HG02642 (cell line): ENCODE measurements around the gene RBM19.

Experiments used
- ATAC-seq: cut with Tn5 transposase; IDR thresholded peaks from one replicate; pipeline ENCODE4 v1.9.1; 2021; ENCODE audit warnings: mild to moderate bottlenecking; ENCODE audit not compliant: unreplicated experiment, poor library complexity

The RBM19 gene

DNA sequence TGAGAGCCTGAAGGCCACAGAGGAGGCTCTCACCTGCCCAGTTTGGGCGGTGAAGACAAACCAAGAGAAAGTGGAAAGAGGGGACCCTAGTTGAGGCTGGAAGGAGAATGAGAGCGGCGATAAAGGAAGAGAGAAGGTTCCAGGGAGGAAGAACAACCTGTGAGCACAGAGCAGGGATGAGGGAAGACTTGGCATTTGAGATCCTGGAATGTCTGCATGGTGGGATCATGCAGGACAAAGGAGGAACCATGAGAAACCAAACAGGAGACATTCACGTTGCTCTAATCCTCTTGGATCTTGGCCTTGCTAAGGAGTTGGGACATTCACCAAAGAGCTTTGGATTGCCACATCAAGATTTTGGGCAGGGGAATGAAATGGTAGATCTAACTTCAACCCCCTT, 22.9 kb upstream of the RBM19 start:
- ATAC-seq: no peak

DNA sequence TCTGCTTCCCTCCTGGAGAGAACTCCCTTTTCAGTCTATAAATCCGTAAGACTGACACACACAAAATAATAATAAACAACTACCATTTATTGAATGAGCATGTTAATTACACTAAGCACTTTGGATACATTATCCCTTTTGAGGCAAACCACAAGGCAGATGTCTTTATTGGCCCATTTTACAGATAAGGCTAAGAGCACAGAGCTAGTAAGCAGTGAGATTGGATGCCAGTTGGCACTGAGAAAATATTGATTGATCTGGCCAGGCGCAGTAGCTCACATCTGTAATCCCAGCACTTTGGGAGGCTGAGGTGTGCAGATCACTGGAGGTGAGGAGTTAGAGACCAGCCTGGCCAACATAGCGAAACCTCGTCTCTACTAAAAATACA, 21.9 kb upstream of the RBM19 start:
- no peak for ATAC-seq

DNA sequence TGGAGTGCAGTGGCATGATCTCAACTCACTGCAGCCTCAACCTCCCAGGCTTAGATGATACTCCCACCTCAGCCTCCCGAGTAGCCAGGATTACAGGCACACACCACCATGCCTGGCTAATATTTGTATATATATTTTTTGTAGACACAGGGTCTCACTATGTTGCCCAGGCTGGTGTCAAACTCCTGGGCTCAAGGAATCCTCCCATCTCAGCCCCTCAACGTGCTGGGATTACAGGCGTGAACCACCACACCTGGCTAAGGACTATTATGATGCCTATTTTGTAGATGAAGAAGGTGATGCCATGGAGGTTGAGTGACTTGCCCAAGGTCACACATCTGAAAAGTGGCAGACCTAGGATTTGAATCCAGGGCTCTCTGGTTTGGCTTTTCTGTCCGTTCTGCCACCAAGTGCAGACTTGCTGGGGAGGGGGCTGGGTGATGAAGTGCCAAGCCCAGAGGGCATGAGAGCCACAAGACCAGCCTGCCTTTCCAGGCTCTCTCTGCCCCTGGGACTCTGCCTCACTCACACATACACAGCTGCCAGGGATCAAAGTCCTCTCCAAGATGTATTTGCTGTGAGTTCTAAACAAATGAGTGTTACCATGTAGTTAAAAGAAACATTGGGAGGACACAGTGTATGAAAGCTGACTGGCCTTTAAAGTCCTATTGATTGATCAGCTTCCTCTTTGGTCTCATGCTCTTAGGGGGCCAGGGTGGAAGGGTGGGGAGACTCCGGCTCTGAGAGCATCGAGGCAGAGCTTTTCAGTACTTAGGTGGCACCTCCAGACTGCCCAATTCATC, 21.3 kb upstream of the RBM19 start:
- ATAC-seq: no peak

DNA sequence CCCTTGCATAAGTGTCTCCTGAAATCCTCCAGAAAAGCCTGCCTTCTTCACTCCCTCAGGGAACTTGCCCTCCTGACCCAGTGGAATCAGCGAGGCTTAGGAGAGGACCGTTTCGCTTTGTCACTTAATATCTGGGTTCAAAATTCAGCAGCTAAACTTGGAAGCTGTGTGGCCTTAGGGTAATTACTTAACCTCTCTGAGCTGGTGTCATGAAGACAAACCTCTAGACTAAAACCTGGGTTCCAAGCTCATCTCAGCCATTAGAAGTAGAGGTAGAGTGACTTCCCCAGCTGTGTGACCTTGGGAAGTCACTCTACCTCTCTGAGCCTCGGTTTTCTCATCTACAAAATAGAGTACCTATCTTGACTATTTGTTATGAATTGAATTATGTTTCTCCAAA, 18.3 kb upstream of the RBM19 start:
- ATAC-seq: no peak

DNA sequence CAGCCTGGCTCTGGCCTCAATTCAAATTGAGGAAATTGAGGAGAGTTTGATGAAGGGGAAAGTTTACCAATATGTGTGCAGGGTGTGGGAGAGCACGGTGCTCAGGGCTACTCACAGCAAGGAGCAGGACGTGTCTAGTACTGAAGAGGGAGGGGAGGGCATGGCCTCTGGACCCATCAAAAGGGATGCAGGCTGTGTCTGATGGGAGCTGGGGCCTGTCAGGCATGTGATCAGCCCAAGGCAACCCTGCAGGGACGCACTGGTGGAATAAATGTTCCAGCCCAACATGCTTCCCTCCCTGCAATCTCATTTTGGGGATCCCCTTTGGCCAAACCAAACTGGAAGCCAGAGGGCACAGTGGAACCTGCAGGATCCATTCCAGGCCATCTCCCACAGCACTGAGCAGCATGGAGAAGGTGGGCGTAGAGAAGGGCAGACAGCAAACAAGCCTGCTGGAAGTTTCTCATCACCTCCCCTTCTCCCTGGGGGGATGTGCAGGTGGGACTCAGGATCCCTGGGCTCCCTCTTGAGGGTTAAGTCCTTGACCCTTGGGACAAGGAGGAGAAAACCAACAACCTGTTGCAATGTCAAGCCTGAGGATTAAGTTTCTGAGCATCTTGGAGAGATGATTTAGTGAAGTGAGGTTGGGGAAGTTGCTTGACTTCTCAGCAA, 17.8 kb upstream of the RBM19 start:
- ATAC-seq: no peak

DNA sequence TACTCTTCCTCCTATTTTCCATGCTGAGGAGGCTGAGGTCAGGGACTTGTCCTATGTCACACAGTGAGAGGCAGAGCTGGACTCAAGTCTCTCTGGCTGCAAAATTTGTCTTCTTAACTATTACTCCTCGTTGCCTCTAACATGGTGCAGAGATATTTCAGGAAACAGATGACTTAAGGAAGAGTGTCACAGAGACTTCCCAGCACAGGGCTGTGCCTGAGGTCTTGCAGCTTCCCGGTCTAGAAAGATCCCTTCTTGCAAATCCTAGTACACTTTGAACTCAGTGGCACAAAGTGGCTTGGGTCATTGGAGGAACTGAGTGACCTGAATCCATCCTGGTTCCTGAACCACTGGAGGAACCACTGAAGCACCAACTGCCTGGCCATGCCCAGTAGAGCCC, 17.1 kb upstream of the RBM19 start:
- no peak for ATAC-seq

DNA sequence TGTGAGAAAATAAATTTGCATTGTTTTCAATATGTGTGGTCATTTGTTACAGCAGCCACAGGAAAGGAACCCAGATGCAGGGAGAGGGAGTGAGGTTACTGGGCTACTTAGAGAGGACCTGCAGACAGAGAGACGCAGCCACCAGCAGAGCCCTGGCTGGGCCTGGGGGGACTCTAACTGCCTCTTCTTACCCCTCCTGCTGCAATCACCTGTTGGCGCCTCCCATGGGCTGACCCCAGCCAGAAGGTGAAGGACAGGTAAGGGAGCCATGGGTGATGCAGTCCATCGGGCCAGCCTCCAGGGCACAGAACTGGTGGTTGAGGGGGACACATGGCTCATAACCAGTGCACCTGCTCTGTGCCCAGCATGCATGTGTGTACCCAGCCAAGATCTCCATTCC, 15.8 kb upstream of the RBM19 start:
- no peak for ATAC-seq

DNA sequence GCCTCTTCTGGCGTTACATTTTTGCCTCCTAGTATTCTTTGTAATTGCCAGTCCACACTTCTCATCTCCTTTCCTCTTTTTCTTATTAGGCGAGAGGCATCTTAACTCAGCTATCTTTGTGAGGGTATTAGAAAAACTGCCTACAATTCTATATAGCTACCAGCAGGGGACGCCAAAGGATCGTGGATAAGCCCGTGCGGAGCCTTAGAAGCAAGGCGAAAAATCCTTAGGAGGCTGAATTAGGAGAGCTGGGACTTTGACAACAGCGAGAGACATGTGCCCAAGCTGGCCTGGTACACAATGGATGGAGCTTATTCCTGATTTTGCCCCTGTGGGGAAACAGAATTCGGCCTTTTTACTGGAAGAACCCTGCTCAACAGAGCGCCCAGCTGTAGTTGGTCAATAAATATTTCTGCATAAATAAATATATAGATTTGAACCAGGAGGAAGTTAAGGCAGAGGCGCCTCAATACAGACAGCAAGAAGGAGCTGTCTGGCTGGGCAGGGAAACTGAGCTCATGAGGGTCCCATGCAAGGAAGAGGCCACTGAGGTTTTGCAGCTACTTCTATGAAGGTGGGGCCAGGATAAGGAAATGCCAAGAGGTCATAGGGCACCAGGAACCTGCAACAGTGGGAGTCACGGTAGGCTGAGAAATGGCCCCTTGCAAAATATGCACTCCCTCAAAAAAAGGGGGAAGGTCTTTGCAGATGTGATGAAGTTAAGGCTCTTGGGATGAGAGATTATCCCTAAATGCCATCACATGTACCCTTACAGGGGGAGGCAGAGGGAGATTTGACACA, 14.6 kb upstream of the RBM19 start:
- ATAC-seq: no peak

DNA sequence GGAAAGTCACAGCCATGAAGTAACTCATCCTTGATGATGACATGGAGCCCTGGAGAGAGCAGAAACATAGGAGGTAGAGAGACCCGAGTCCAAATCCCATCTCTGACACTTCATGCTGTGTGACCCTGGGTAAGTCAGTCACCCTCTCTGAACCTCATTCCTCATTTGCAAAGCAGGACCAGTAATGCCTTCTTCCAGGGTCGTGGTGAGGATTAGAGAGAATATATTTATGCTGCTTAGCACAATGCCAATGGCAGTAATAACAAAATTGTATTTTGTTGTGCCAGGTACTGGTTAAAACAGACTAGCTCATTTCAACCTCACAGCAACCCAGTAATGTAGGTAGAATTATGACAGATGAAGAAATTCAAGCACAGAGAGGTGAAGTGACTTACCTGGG, 13.9 kb upstream of the RBM19 start:
- ATAC-seq: no peak

DNA sequence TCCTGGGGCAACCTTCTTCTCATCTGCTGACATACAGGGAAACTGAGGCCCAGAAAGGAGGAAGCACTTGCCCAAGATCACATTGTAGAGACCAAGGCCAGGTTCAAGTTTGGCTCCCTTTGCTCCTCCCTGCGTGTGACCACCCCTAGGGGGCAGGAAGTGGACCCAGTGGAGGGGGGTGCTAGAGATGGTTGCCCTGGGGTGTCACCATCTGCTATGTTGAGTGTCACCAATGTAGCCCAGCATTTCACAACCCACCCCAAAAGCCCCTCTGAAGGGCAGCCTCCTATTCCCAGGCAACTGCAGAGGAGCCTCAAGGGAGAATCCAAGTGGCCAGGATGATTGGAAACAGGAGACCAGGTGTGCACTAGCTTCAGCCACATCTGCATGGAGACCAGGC, 12.0 kb upstream of the RBM19 start:
- no peak for ATAC-seq

DNA sequence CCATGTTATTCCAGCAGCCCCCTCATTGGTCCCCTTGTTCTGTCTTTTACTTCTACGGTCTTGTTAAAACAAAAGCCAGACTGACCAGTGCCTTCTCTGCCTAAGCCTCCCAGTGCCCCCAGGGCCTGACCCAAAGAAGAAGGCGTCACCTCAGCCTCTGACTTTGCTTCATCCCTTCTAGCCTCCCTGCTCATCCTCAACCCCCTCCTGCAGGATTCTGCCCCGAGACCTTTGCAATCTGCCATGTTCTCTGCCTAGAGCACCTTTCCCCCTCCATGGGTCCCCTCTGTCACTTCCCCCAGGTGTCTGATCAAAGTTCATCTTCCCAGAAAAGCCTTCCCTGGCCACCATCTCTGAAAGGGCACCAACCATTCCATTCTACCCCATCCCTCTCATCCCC, 7.9 kb upstream of the RBM19 start:
- no peak for ATAC-seq

DNA sequence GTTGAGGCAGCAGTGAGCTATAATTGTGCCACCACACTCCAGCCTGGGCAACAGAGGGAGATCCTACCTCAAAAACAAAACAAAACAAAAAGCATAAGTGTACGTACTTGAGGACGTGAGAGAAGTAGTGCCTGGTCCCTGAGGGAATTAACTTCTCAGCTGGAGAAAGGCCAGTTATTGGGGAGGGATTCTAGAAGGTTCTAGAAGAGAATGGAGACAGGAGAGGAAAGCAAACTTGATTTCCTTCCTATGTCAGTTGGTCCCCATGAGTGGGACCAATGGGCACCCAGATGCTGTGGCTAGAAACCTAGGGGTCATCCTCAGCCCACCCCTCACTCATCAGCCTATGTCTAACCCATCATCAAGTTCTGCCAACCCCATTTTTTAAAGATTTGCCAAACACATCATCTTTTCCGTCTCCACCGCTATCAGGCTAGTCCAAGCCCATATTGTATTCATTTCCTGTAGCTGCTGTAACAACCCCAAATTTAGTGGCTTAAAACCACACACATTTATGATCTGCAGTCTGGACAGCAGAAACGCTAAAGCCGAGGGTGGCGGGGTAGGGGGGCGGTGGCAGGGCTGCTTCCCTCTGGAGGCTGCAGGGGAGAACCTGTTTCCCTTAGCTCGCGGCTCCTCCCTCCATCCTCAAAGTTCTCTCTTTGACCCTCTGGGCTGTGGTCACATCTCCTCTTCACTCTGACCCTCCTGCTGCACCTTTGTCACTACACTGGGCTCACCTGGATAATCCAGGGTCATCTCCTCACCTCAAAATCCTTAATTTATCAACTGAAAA, 7.2 kb upstream of the RBM19 start:
- ATAC-seq: no peak

DNA sequence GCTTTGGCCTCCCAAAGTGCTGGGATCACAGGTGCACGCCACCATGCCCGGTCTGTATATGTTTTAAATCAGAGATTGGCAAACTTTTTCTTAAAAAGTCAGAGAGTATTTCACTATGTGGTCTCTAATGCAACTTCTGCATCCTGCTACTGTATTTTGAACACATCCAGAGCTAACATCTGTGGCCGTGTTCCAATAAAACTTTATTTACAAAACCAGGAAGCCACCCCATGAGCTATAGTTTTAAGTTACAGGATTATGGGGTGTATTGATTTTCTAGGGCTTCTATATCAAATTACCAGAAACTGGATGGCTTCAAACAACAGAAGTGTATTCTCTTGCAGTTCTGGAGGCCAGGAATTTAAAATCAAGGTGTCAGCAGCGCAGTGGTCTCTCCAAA, 5.3 kb upstream of the RBM19 start:
- no peak for ATAC-seq

DNA sequence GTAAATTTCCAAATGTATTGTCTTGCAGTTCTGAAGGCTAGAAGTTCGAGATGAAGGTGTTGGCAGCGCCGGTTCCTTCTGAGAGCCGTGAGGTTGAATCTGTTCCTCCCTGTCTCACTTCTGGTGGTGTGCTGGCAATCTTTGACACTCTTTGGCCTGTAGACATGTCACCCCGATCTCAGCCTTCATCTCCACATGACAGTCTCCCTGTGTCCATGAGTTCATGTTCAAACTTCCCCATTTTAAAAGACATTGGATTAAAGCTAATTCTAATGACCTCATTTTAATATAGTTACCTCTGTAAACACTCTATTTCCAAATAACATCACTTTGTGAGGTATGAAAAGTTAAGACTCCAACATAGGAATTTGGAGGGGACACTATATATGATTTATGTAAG, 4.1 kb upstream of the RBM19 start:
- ATAC-seq: no peak

DNA sequence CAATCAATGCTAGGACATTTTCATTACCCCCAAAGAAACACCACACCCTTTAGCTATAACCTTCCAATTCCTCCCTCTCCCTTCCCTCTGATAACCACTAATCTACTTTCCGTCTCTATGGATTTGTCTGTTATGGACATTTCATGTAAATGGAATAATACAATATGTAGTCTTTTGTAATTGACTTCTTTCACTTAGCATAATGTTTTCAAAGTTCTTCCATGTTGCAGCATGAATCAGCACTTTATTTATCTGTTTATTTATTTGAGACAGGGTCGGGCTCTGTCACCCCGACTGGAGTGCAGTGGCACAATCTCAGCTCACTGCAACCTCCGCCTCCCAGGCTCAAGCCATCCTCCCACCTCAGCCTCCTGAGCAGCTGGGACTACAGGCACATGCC, 1.2 kb upstream of the RBM19 start:
- no peak for ATAC-seq

DNA sequence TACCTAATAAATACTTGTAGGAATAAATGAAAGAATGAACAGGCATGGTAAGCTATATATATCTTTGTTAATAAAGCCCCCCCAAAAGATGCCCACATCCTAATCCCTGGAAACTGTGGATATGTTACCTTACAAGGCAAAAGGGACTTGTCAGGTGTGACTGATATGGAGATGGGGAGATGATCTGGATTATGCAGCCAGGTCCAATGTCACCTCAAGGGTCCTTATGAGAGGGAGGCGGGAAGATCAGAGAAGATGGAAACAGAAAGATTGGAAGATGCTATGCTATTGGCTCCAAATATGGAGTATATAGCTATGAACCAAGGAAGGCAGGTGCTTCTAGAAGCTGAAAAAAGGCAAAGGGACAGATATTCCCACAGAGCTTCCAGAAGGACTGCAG, 3.4 kb downstream of the RBM19 start:
- ATAC-seq: no peak

DNA sequence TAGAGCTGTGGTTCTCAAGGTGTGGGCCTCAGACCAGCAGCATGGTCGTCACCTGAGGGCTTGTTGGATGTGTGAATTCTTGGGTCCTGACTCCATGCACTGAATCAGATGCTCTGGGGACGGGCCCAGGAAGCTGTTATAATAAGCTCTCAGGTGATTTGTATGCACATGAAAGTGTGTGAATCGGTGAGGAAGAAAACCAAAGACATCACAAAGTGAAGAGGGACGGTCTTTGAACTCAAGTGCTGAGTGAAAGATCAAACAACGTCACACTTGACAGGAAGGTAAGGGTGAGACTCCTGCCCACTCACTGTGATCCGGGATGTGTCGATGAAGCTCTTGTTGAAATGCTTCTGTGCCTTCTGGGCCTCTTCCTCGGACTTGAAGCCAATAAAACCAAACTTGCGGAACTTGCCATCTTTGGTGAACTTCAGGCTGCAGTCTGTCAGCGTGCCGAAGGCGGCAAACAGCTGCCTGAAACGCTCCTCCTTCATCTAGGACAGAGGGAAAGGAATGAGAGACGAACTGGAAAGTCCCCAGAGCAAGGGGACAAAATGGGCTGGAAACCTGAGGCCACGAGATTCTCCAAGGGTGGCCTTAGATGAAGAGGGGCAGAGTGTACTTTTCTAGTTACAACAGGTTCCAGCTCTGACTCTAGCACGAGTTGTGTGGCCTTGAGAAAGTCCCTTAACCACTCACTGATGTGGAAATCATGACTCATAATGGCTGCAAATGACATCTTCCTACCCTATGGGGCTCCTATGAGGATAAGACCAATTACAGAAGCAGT, 4.0 kb downstream of the RBM19 start:
- ATAC-seq: no peak

DNA sequence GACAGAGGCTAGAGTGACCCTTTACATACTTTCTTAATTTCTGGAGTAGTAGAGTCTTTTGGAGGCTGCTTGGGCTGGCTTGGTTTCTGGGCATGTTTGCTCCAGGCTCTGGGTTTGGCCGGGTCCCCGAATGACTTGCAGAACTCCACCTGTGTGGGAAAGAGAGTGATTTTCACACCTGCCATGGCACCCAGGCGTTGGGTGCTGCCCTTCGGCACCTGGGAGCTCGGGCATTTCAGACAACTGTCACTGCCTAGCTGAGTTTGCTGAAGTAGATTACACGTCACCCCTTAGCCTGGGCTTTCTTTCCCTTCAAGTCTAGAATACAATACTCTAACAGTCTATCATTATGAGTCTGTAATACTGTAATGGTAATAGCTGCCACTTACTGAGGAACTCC, 6.1 kb downstream of the RBM19 start:
- ATAC-seq: no peak

DNA sequence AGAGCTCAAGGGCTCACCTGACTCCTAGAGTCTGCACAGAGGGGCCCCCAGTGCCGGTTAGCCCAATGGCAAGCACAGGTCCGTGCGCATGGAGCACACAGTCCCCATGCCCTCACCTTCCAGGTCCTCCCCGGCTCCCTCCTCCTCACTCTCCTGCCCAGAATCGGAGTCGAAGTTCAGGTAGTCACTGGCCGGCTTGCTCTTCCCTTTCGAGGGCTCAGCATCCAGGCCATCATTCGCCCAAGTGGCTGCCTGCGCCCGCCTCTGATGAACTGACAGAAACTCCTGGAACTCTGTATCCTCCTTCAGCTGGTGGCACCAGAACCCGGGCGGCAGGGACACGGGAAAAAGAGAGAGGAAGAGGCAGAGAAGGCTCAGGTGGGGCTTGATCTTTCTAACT, 7.0 kb downstream of the RBM19 start:
- ATAC-seq: no peak

DNA sequence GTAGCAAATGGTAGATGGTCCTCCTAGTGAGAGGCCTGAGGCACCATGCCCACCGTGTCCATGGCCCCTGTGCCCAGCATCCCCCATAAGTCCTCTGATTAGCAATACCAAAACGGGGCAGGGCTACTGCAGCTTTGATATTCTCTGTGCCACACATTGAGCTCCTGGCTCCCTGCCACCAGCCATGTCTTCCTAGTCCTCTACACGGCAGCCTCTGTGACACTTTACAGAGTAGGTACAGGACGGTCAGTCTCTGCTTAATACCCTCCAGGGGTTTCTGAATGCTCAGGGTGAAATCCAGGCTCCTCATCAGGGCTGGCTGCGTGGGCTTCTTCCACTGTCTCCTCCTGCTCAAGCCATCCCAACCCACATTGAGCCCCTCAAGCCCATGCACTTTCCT, 8.0 kb downstream of the RBM19 start:
- ATAC-seq: no peak
